G401 (cell line): ENCODE data around the gene DRG2. TPM values are rescaled to one million over a fixed set of nuclear protein-coding genes. Genes with fewer than 3 reads are reported as not detected.

Experiments used
- DNase-seq: peaks from one replicate; pipeline ENCODE4 v3.0.0-alpha.2; 2015; ENCODE audit warnings: low spot score
- in situ Hi-C: cut with HindIII; loops from 2 replicates; pipeline ENCODE4 v1.10.0; 2016; ENCODE audit warnings: low sequenced_read_pairs, mixed read lengths
- total RNA-seq: library from RNA; depleted of rRNA; stranded (reverse); fragments of >200 nt; shearing (Covaris generic); gene quantifications from 2 replicates; pipeline ENCODE4 v1.2.3, GENCODE V29; 2014

Gene DRG2
- total RNA-seq, 1 experiment from 2014 or later, result 41.0 TPM

GRCh38 chr17:18138065-18138749, 50.5 kb downstream of the DRG2 start:
- in situ Hi-C loops, result no loop called here
- DNase-seq, result no peak

GRCh38 chr17:18139092-18139491, 51.3 kb downstream of the DRG2 start:
- DNase-seq, result no peak
- in situ Hi-C loops, result no loop called here

- in situ Hi-C loops, result no loop called here
- DNase-seq, result no peak
These were observed 51.8 kb downstream of the DRG2 start for GRCh38 chr17:18139498-18139897.

GRCh38 chr17:18139949-18140348, 52.2 kb downstream of the DRG2 start:
- DNase-seq, result no peak
- in situ Hi-C loops, result no loop called here

- in situ Hi-C loops, result no loop called here
- no peak for DNase-seq
These were observed 52.9 kb downstream of the DRG2 start for GRCh38 chr17:18140648-18141047.

- in situ Hi-C loops, result no loop called here
- DNase-seq, result peak; percentile 79
These were observed 53.6 kb downstream of the DRG2 start for GRCh38 chr17:18141210-18141803.

GRCh38 chr17:18142417-18142816, 54.7 kb downstream of the DRG2 start:
- in situ Hi-C loops, result no loop called here

GRCh38 chr17:18143044-18143936, 55.5 kb downstream of the DRG2 start:
- in situ Hi-C loops, result no loop called here

More at GRCh38 chr17:18142417-18142816, 54.7 kb downstream of the DRG2 start:
- no peak for DNase-seq

GRCh38 chr17:18144261-18144660, 56.5 kb downstream of the DRG2 start:
- in situ Hi-C loops, result no loop called here
- no peak for DNase-seq

More at GRCh38 chr17:18143044-18143936, 55.5 kb downstream of the DRG2 start:
- no peak for DNase-seq

GRCh38 chr17:18144855-18145254, 57.1 kb downstream of the DRG2 start:
- in situ Hi-C loops, result no loop called here
- DNase-seq, result no peak

- DNase-seq, result no peak
- in situ Hi-C loops, result no loop called here
These were observed 58.1 kb downstream of the DRG2 start for GRCh38 chr17:18145811-18146210.

GRCh38 chr17:18146259-18146658, 58.5 kb downstream of the DRG2 start:
- in situ Hi-C loops, result no loop called here
- DNase-seq, result no peak

GRCh38 chr17:18146980-18147379, 59.2 kb downstream of the DRG2 start:
- in situ Hi-C loops, result no loop called here
- no peak for DNase-seq

- DNase-seq, result peak; percentile 51
- in situ Hi-C loops, result no loop called here
These were observed 60.8 kb downstream of the DRG2 start for GRCh38 chr17:18148586-18148985.

GRCh38 chr17:18151290-18151689, 63.5 kb downstream of the DRG2 start:
- no peak for DNase-seq
- in situ Hi-C loops, result no loop called here

- DNase-seq, result no peak
- in situ Hi-C loops, result no loop called here
These were observed 67.4 kb downstream of the DRG2 start for GRCh38 chr17:18155179-18155578.

- in situ Hi-C loops, result no loop called here
- no peak for DNase-seq
These were observed 68.6 kb downstream of the DRG2 start for GRCh38 chr17:18156171-18156975.

- DNase-seq, result no peak
- in situ Hi-C loops, result no loop called here
These were observed 69.2 kb downstream of the DRG2 start for GRCh38 chr17:18156976-18157280.
